ENCODE data around the gene DPP10.

DNA sequence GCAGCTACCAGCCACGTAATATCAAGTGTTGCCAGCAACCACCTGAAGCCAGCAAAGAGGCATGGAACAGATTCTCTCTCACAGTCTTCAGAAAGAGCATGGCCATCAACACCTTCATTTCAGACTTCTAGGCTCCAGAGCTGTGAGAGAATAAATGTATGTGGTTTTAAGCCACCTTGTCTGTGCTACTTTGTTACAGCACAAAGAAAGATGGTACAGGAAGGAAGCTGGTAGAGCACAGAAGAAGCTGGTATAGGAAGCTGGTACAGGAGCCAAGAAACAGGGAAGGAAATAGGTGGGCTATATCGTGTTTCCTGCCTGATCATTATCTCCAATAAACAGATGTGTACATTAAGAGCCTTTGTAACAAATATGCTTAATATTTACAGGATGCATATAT, 217.4 kb downstream of the DPP10 start:
- no peak for TF ChIP-seq EZH2 (IDR thresholded peaks at IDR 0.05; ENCODE audit: borderline replicate concordance, low read length)
- TF ChIP-seq, protein P1, sequence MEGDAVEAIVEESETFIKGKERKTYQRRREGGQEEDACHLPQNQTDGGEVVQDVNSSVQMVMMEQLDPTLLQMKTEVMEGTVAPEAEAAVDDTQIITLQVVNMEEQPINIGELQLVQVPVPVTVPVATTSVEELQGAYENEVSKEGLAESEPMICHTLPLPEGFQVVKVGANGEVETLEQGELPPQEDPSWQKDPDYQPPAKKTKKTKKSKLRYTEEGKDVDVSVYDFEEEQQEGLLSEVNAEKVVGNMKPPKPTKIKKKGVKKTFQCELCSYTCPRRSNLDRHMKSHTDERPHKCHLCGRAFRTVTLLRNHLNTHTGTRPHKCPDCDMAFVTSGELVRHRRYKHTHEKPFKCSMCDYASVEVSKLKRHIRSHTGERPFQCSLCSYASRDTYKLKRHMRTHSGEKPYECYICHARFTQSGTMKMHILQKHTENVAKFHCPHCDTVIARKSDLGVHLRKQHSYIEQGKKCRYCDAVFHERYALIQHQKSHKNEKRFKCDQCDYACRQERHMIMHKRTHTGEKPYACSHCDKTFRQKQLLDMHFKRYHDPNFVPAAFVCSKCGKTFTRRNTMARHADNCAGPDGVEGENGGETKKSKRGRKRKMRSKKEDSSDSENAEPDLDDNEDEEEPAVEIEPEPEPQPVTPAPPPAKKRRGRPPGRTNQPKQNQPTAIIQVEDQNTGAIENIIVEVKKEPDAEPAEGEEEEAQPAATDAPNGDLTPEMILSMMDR (IDR thresholded peaks at IDR 0.05; ENCODE audit: low read length) = no peak

Measured in OCI-LY1 (cell line).